OCI-LY3 (cell line): Measurements from ENCODE around the gene MAGI1.
A peak's percentile ranks its signal among the peaks of the same experiment; 100 is the strongest.

Experiments used
- H2AFZ ChIP-seq: fragments of 200-600, 300-600 bp; shearing (Covaris generic); 2 replicates; pipeline ENCODE4 v1.6.0; 2014; ENCODE audit warnings: antibody characterized with exemption, low read depth, low read length
- H3K27ac ChIP-seq: fragments of 200-600, 300-600 bp; sonication (generic); 2 replicates; pipeline ENCODE4 v1.5.1; 2014; ENCODE audit warnings: mild to moderate bottlenecking, low read length, moderate library complexity, mixed read lengths
- H3K27me3 ChIP-seq: fragments of 200-600, 300-600 bp; sonication (generic); 2 replicates; pipeline ENCODE4 v1.6.1; 2014; ENCODE audit warnings: low read depth, low read length, mixed read lengths
- H3K36me3 ChIP-seq: fragments of 200-600, 300-600 bp; sonication (generic); replicated peaks from 2 replicates; pipeline ENCODE3; 2014; ENCODE audit warnings: low read depth, low read length, mixed read lengths
- H3K4me1 ChIP-seq: fragments of 300-600, 200-600 bp; sonication (generic); 2 replicates; pipeline ENCODE4 v1.6.1; 2014; ENCODE audit warnings: low read length, mixed read lengths
- H3K4me2 ChIP-seq: fragments of 200-600, 300-600 bp; sonication (generic); 2 replicates; pipeline ENCODE4 v1.6.1; 2014; ENCODE audit warnings: low read length, mixed read lengths
- H3K4me3 ChIP-seq: fragments of 300-600, 200-600 bp; sonication (generic); 2 replicates; pipeline ENCODE4 v1.5.1; 2014; ENCODE audit warnings: antibody characterized with exemption, mild to moderate bottlenecking, low read length, moderate library complexity
- H3K79me2 ChIP-seq: fragments of 300-600, 200-600 bp; shearing (Covaris generic); 2 replicates; pipeline ENCODE4 v1.6.1; 2014; ENCODE audit warnings: mild to moderate bottlenecking, low read length, mixed read lengths
- H3K9ac ChIP-seq: fragments of 300-600, 200-600 bp; shearing (Covaris generic); 2 replicates; pipeline ENCODE4 v1.6.0; 2014; ENCODE audit warnings: mild to moderate bottlenecking, low read length, moderate library complexity
- H3K9me3 ChIP-seq: fragments of 200-600, 300-600 bp; shearing (Covaris generic); 2 replicates; pipeline ENCODE4 v1.6.1; 2014; ENCODE audit warnings: low read length, mixed read lengths; ENCODE audit not compliant: insufficient read depth
- H4K20me1 ChIP-seq: fragments of 200-600, 300-600 bp; sonication (generic); 2 replicates; pipeline ENCODE4 v1.6.1; 2016; ENCODE audit warnings: low read length, mixed read lengths; ENCODE audit not compliant: insufficient read depth
- CTCF ChIP-seq: fragments of 200-600, 300-600 bp; sonication (generic); IDR thresholded peaks from 2 replicates; pipeline ENCODE4 v1.5.1; 2014; ENCODE audit warnings: antibody characterized with exemption, low read length, low read depth
- EZH2phosphoT487 ChIP-seq: fragments of 200-600 bp; shearing (Covaris generic); IDR thresholded peaks from 2 replicates; pipeline ENCODE4 v1.6.1; 2018; ENCODE audit warnings: antibody characterized with exemption, mixed run types, low read depth

MAGI1 gene

GRCh38 chr3:65806600-65806999, 232.1 kb downstream of the MAGI1 start:
- Histone ChIP-seq H3K36me3 (no peaks in the 10 kb centered on the region), H3K4me1 (no peaks in the 10 kb centered on the region), H3K79me2 (no peaks in the 10 kb centered on the region), H3K9ac (no peak overlapping the region), H3K4me3 (no peak overlapping the region), H3K27me3 (no peaks in the 10 kb centered on the region; the same call in 1 of the 2 replicates), H3K27ac (no peak overlapping the region), H3K4me2 (no peak overlapping the region), H2AFZ (no peak overlapping the region), H3K9me3 (no peaks in the 10 kb centered on the region), H4K20me1 (no peaks in the 10 kb centered on the region)
- TF ChIP-seq EZH2phosphoT487 (no peak), CTCF (peak; percentile 23)

- Histone ChIP-seq H3K4me1 (no peaks in the 10 kb centered on the region), H4K20me1 (no peaks in the 10 kb centered on the region), H3K79me2 (no peaks in the 10 kb centered on the region), H3K27ac (no peak overlapping the region), H3K4me2 (no peak overlapping the region), H3K27me3 (0 out of 2 replicates have a peak, but pooled peaks cover 9% of the 10 kb centered on the region), H2AFZ (no peak overlapping the region), H3K36me3 (no peaks in the 10 kb centered on the region), H3K4me3 (no peak overlapping the region), H3K9ac (no peak overlapping the region), H3K9me3 (no peaks in the 10 kb centered on the region)
- TF ChIP-seq EZH2phosphoT487 (no peak), CTCF (no peak)
Measured at GRCh38 chr3:65796676-65797075, 242.0 kb downstream of the MAGI1 start.

GRCh38 chr3:65795166-65795565, 243.6 kb downstream of the MAGI1 start:
- Histone ChIP-seq H4K20me1 (no peaks in the 10 kb centered on the region), H3K9ac (no peak overlapping the region), H3K79me2 (no peaks in the 10 kb centered on the region), H3K27ac (no peak overlapping the region), H3K36me3 (no peaks in the 10 kb centered on the region), H3K4me3 (no peak overlapping the region), H3K27me3 (0 out of 2 replicates have a peak, but pooled peaks cover 9% of the 10 kb centered on the region), H3K9me3 (no peaks in the 10 kb centered on the region), H3K4me1 (no peaks in the 10 kb centered on the region), H2AFZ (no peak overlapping the region), H3K4me2 (no peak overlapping the region)
- peak; percentile 8; the same call in 1 of the 2 replicates for TF ChIP-seq CTCF
- TF ChIP-seq EZH2phosphoT487 = no peak

- Histone ChIP-seq H3K4me2 (no peak overlapping the region), H3K36me3 (no peaks in the 10 kb centered on the region)
Measured at GRCh38 chr3:65793495-65794200, 245.1 kb downstream of the MAGI1 start.

More at GRCh38 chr3:65793495-65794200, 245.1 kb downstream of the MAGI1 start:
- no peaks in the 10 kb centered on the region for H3K4me1 ChIP-seq
- H3K27me3 ChIP-seq = 0 out of 2 replicates have a peak, but pooled peaks cover 13% of the 10 kb centered on the region
- no peak overlapping the region for H3K9ac ChIP-seq
- H2AFZ ChIP-seq = no peak overlapping the region
- no peaks in the 10 kb centered on the region for H4K20me1 ChIP-seq
- H3K27ac ChIP-seq = no peak overlapping the region
- no peak overlapping the region for H3K4me3 ChIP-seq
- H3K9me3 ChIP-seq = no peaks in the 10 kb centered on the region
- TF ChIP-seq EZH2phosphoT487 = no peak
- no peak for TF ChIP-seq CTCF
- H3K79me2 ChIP-seq = no peaks in the 10 kb centered on the region
